HFF-Myc (cell line): ENCODE results near the gene MSMO1.

Source experiments
- DNase-seq: peaks from one replicate; pipeline ENCODE4 v3.0.0-alpha.2; 2011; ENCODE audit warnings: low read depth; ENCODE audit errors: extremely low read depth
- H3K4me3 ChIP-seq: replicated peaks from 2 replicates; pipeline ENCODE4 v1.5.1; 2011; ENCODE audit warnings: low read depth, mild to moderate bottlenecking, control low read depth, low read length
- CTCF ChIP-seq: IDR thresholded peaks from 2 replicates; pipeline ENCODE4 v1.5.1; 2012; ENCODE audit warnings: mild to moderate bottlenecking, low read depth, low read length, control low read depth; ENCODE audit errors: missing control alignments

The MSMO1 gene

GRCh38 chr4:165386328-165386727 is 58.9 kb downstream of the MSMO1 start:
- no peak overlapping the region for H3K4me3 ChIP-seq
- no peak for TF ChIP-seq CTCF
- DNase-seq = no peak

- H3K4me3 ChIP-seq = no peak overlapping the region
- no peak for TF ChIP-seq CTCF
- DNase-seq = no peak
Observed at GRCh38 chr4:165388756-165389155, 61.3 kb downstream of the MSMO1 start.
